ENCODE measurements around the gene EEF1AKMT2. TPM values are rescaled to one million over a fixed set of nuclear protein-coding genes. Genes with fewer than 3 reads are reported as not detected.

Gene EEF1AKMT2
- total RNA-seq (2021) (16.4 and 18.4 TPM in 2 replicates), Bru-seq, nascent RNA (percentile 76 among the genes with signal in this experiment), BruChase-seq, experiment 1, labeled RNA remaining after a 2-hour chase (percentile 93 among the genes with signal in this experiment), BruChase-seq, experiment 2, labeled RNA remaining after a 6-hour chase (percentile 92 among the genes with signal in this experiment)
- long read RNA-seq, transcript EEF1AKMT2-201 (7 exons, 1,462 nt): major isoform, 18 of 36 reads
- long read RNA-seq, partial matches to known transcripts: 0 of 36 reads
- long read RNA-seq, other reads (novel, unspliced or antisense): 10 of 36 reads

GRCh38 chr10:124791547-124792348, at the start of gene EEF1AKMT2:
Gene EEF1AKMT2, minus strand, starts transcription at chr10:124791887. Its CDS starts 54 bp downstream, at chr10:124791833.
- Histone ChIP-seq H3F3A (ENCODE audit: insufficient read depth, low read depth) (no peaks in the 10 kb centered on the region), H3K4me1 (replicated peaks; ENCODE audit: insufficient read depth) (peaks cover 6% of the 10 kb centered on the region; the same call in 1 of the 2 replicates), H3K9me3 (ENCODE audit: insufficient read depth, low read depth) (no peaks in the 10 kb centered on the region), H3K4me3 (peak within 1 kb of the TSS; percentile 89), H3K9me2 (ENCODE audit: insufficient read depth) (no peaks in the 10 kb centered on the region), H4K20me1 (ENCODE audit: insufficient read depth) (no peaks in the 10 kb centered on the region), H2AFZ (peak within 1 kb of the TSS; percentile 99), H3K27me3 (ENCODE audit: insufficient read depth, low read depth) (no peaks in the 10 kb centered on the region), H3K27ac (peak within 1 kb of the TSS; percentile 47), H3K4me2 (peak within 1 kb of the TSS; percentile 79), H3K79me2 (ENCODE audit: low read depth) (peaks cover 17% of the 10 kb centered on the region), H3K36me3 (ENCODE audit: low read depth) (no peaks in the 10 kb centered on the region)
- CTCF ChIA-PET: interaction anchor here (0.6 to 0.7 kb wide), 2 partner anchors 50 to 330 kb away, joined by 3 to 7 read pairs; partner anchors contain the start of gene LHPP
- intact Hi-C loops (cut with micrococcal nuclease; ENCODE audit: unreplicated experiment): loop anchor here (5.0 kb wide), 1 partner anchor 49 kb away; the partner anchor contains the start of gene FAM53B
- no TSS peak for BruUV-seq (replicated peaks)
- DNase-seq: peak; percentile 60 to 79
- POLR2A ChIA-PET (ENCODE audit: unreplicated experiment): interaction anchor here (0.5 to 0.8 kb wide), 3 partner anchors 50 to 179 kb away, joined by 3 to 14 read pairs (median 5); no protein-coding TSS in a partner anchor
- TF ChIP-seq EZH2 (IDR thresholded peaks at IDR 0.05; ENCODE audit: low read depth) (no peak), CTCF (conservative IDR thresholded peaks at IDR 0.05) (peak; percentile 39; the same call in 1 of the 2 replicates)

- TF ChIP-seq CTCF (conservative IDR thresholded peaks at IDR 0.05): no peak
- no peak for TF ChIP-seq EZH2 (IDR thresholded peaks at IDR 0.05; ENCODE audit: low read depth)
- ChIA-PET CTCF (interaction anchor here (0.6 kb wide), 1 partner anchor 253 kb away, joined by 14 read pairs; no protein-coding TSS in a partner anchor), POLR2A (ENCODE audit: unreplicated experiment) (no interaction called here)
These were observed 46.0 kb upstream of the EEF1AKMT2 start for GRCh38 chr10:124837687-124838086.

GRCh38 chr10:124831116-124831515, 39.4 kb upstream of the EEF1AKMT2 start:
- H4K20me1 ChIP-seq (ENCODE audit: insufficient read depth): 0 out of 2 replicates have a peak, but pooled peaks cover 3% of the 10 kb centered on the region
- ChIA-PET POLR2A (ENCODE audit: unreplicated experiment) (interaction anchor here (0.7 kb wide), 1 partner anchor 909 kb away, joined by 4 read pairs; no protein-coding TSS in a partner anchor), CTCF (no interaction called here)
- H3K36me3 ChIP-seq (ENCODE audit: low read depth): no peaks in the 10 kb centered on the region
- H3F3A ChIP-seq (ENCODE audit: insufficient read depth, low read depth): no peaks in the 10 kb centered on the region
- intact Hi-C loops (cut with micrococcal nuclease; ENCODE audit: unreplicated experiment): no loop called here
- no peak overlapping the region for H3K4me2 ChIP-seq
- no peak overlapping the region for H3K4me3 ChIP-seq
- H3K27ac ChIP-seq: no peak overlapping the region
- no peaks in the 10 kb centered on the region for H3K9me2 ChIP-seq (ENCODE audit: insufficient read depth)
- H3K79me2 ChIP-seq (ENCODE audit: low read depth): no peaks in the 10 kb centered on the region
- no peak for DNase-seq
- no peaks in the 10 kb centered on the region for H3K4me1 ChIP-seq (replicated peaks; ENCODE audit: insufficient read depth)
- no peaks in the 10 kb centered on the region for H3K27me3 ChIP-seq (ENCODE audit: insufficient read depth, low read depth)
- no peak overlapping the region for H2AFZ ChIP-seq
- no peak for TF ChIP-seq CTCF (conservative IDR thresholded peaks at IDR 0.05)
- TF ChIP-seq EZH2 (IDR thresholded peaks at IDR 0.05; ENCODE audit: low read depth): no peak
- H3K9me3 ChIP-seq (ENCODE audit: insufficient read depth, low read depth): no peaks in the 10 kb centered on the region
- BruUV-seq (replicated peaks): no TSS peak

More at GRCh38 chr10:124837687-124838086, 46.0 kb upstream of the EEF1AKMT2 start:
- intact Hi-C loops (cut with micrococcal nuclease; ENCODE audit: unreplicated experiment): no loop called here
- Histone ChIP-seq H3K36me3 (ENCODE audit: low read depth) (no peaks in the 10 kb centered on the region), H3K9me2 (ENCODE audit: insufficient read depth) (no peaks in the 10 kb centered on the region), H2AFZ (no peak overlapping the region), H3K4me1 (replicated peaks; ENCODE audit: insufficient read depth) (no peaks in the 10 kb centered on the region), H3K4me3 (no peak overlapping the region), H3K79me2 (ENCODE audit: low read depth) (no peaks in the 10 kb centered on the region), H4K20me1 (ENCODE audit: insufficient read depth) (no peaks in the 10 kb centered on the region), H3K27ac (no peak overlapping the region), H3K4me2 (no peak overlapping the region), H3K27me3 (ENCODE audit: insufficient read depth, low read depth) (no peaks in the 10 kb centered on the region), H3K9me3 (ENCODE audit: insufficient read depth, low read depth) (no peaks in the 10 kb centered on the region), H3F3A (ENCODE audit: insufficient read depth, low read depth) (no peaks in the 10 kb centered on the region)
- no TSS peak for BruUV-seq (replicated peaks)
- DNase-seq: no peak

Data from PC-9 (cell line).